Retinal pigment epithelial cell (primary cell): ENCODE measurements around the gene YWHAQ.

Experiments used
- DNase-seq: peaks from one replicate; pipeline ENCODE4 v3.0.0-alpha.2; 2010; ENCODE audit warnings: low read depth
- H3K4me3 ChIP-seq: 2 replicates; pipeline ENCODE4 v1.5.1; 2011; ENCODE audit warnings: mild to moderate bottlenecking, low read length, control low read depth, moderate library complexity
- CTCF ChIP-seq: conservative IDR thresholded peaks from 2 replicates; pipeline ENCODE4 v1.5.1; 2011; ENCODE audit warnings: low read depth, low read length, control low read depth, inconsistent platforms

YWHAQ gene

DNA sequence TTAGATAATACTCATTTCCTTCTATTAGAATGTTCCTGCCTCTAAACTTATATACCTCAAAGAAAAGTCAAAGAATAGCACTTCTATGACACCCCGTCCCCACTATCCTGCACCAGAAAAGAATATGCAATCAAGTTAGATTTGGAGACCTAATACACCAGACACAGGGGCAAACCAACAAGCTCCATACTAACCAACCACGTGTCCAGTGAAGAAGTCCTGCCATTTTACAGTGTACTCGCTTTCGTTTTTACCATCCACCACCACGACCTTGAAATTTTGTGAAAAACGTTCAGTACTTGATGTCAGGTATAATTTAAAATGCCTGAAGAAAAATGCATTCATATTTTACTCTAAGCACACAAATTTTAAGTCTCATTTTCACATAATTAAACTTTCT is 94.3 kb downstream of the YWHAQ start:
- no peak for DNase-seq
- TF ChIP-seq CTCF, result no peak
- H3K4me3 ChIP-seq, result no peak overlapping the region

DNA sequence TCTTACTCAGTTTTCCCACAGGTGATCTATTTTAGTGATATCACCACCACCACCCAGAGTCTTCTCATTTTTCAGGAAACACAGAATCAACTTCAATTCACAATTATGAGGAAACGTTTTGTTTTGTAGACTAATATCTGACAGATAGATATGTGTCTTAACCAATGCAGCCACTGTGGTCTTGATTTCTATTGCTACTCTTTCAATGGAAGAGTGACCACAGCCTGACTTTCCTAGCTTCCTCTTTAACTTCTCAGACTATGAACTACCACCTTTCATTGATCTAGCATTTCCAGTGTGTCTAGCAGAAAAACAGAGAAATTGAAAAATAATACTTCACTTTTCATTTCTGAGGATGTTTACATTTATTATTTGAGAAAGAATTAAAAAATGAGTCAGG is 95.6 kb downstream of the YWHAQ start:
- H3K4me3 ChIP-seq, result no peak overlapping the region
- no peak for TF ChIP-seq CTCF
- no peak for DNase-seq
